Keratinocyte (primary cell): ENCODE results near the gene DCUN1D2.

Experiments
- EZH2 ChIP-seq: IDR thresholded peaks from one replicate; pipeline ENCODE4 v1.6.1; 2012; ENCODE audit warnings: inconsistent platforms, mild to moderate bottlenecking, low read length, moderate library complexity
- TF ChIP-seq, protein P1 (sequence below), 3 experiments: IDR thresholded peaks in 1 of 3; conservative IDR thresholded peaks in 1 of 3; optimal IDR thresholded peaks in 1 of 3; 2 replicates in 2 of 3; 3 replicates in 1 of 3; pipeline versions ENCODE3 to v1.5.1; 2011; ENCODE audit warnings: low read length in 3 of 3, mild to moderate bottlenecking in 3 of 3, moderate library complexity in 2 of 3, control low read depth in 1 of 3, inconsistent platforms in 1 of 3; ENCODE audit not compliant: insufficient read depth in 2 of 3; ENCODE audit errors: extremely low read depth in 1 of 3

DNA sequence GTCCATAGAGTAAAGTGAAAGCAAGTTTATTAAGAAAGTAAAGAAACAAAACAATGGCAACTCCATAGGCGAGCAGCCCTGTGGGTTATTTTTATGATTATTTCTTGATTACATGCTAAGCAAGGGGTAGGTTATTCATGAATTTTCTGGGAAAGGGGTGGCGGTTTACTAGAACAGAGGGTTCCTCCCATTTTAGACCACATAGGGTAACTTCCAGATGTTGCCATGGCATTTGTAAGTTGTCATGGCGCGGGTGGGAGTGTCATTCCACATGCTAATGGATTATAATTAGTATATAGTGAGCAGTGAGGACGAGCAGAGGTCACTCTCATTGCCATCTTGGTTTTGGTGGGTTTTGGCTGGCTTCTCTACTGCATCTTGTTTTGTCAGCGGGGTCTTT is 8.4 kb upstream of the DCUN1D2 start:
- TF ChIP-seq, protein P1, sequence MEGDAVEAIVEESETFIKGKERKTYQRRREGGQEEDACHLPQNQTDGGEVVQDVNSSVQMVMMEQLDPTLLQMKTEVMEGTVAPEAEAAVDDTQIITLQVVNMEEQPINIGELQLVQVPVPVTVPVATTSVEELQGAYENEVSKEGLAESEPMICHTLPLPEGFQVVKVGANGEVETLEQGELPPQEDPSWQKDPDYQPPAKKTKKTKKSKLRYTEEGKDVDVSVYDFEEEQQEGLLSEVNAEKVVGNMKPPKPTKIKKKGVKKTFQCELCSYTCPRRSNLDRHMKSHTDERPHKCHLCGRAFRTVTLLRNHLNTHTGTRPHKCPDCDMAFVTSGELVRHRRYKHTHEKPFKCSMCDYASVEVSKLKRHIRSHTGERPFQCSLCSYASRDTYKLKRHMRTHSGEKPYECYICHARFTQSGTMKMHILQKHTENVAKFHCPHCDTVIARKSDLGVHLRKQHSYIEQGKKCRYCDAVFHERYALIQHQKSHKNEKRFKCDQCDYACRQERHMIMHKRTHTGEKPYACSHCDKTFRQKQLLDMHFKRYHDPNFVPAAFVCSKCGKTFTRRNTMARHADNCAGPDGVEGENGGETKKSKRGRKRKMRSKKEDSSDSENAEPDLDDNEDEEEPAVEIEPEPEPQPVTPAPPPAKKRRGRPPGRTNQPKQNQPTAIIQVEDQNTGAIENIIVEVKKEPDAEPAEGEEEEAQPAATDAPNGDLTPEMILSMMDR (optimal IDR thresholded peaks at IDR 0.05 in 1 of 3, IDR thresholded peaks at IDR 0.05 in 1 of 3, conservative IDR thresholded peaks at IDR 0.05 in 1 of 3; ENCODE audit: extremely low read depth in 1 of 3, insufficient read depth in 2 of 3, low read length in 3 of 3): no peak
- no peak for TF ChIP-seq EZH2
